ENCODE results near the gene LGALSL. TPM values are rescaled to one million over a fixed set of nuclear protein-coding genes. Genes with fewer than 3 reads are reported as not detected.

LGALSL gene
- 11.3 and 14.9 TPM in 2 replicates for total RNA-seq (2014; rRNA removed; shearing (Covaris generic))

DNA sequence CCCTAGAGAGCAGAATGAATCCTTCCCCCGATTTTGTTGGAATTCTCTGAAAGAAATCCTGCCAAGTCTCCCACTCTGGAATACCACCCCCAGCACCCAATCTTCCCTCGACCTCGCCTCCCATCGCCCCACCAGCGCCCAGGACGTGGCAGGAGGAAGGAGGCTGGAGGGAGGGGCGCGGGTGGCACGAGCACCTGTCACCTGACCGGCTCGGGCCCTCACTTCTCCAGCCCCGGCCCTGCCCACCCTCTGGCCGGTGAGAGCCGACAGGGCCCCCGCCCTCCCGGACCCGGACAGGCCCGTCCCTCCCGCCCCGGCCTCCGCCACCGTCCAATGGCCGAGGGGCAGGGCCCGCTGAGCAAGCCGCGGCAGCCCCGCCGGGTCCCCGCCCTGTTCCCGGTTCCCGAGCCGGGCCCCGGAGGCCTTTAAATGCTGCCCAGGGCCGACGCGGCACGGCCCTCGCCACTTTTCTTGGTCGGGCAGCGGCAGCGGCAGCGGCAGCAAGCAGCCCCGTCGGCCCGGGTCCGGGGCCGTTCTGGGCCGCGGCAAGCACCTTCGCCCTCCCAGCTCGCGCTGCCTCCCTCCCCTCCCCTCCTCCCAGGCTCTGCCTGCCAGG, at the start of gene LGALSL:
TSS of gene LGALSL (plus strand) at position 393 of the 616 bp plus-strand sequence. CDS start 384 bp downstream, outside the sequence.
- Histone ChIP-seq H3K4me3 (peak within 1 kb of the TSS; percentile 91), H3K27me3 (no peaks in the 10 kb centered on the region), H3K27ac (peak within 1 kb of the TSS; percentile 42; the same call in 1 of the 2 replicates), H3K4me1 (peaks cover 6% of the 10 kb centered on the region; the same call in 1 of the 2 replicates), H3K9me3 (replicated peaks) (no peaks in the 10 kb centered on the region), H3K36me3 (peaks cover 4% of the 10 kb centered on the region; the same call in 1 of the 2 replicates)
- peak; percentile 70 to 72 for DNase-seq

DNA sequence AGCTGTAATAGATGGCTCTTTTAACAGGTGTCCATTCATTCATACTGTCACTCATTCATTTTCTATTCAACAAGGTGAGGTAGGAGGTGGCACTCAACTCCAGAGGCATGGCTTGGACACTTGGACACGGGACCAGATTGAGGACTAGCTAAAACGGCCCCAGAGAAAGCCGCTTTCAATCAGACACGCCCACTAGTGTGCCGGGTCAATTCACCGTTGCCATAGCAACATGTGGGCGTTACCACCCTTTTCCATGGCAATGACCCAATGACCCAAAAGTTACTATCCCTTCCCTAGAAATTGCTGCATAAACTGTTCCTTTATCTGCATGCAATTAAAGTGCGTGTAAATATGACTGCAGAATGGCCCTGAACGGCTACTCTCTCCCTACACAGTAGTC, 49.2 kb upstream of the LGALSL start:
- no peaks in the 10 kb centered on the region for H3K27me3 ChIP-seq
- H3K27ac ChIP-seq, result peak overlapping the region; percentile 41
- H3K4me1 ChIP-seq, result peaks cover 47% of the 10 kb centered on the region
- H3K9me3 ChIP-seq (replicated peaks), result no peaks in the 10 kb centered on the region
- no peaks in the 10 kb centered on the region for H3K36me3 ChIP-seq
- no peak for DNase-seq
- peak overlapping the region; percentile 15 for H3K4me3 ChIP-seq

- no peaks in the 10 kb centered on the region for H3K36me3 ChIP-seq
- H3K27me3 ChIP-seq, result no peaks in the 10 kb centered on the region
- DNase-seq, result no peak
- no peak overlapping the region for H3K4me3 ChIP-seq
- H3K27ac ChIP-seq, result no peak overlapping the region
- H3K4me1 ChIP-seq, result peaks cover 39% of the 10 kb centered on the region
- H3K9me3 ChIP-seq (replicated peaks), result no peaks in the 10 kb centered on the region
These were observed 48.2 kb upstream of the LGALSL start for GRCh38 chr2:64405581-64406406.

GRCh38 chr2:64406407-64406774, 47.6 kb upstream of the LGALSL start:
- H3K4me3 ChIP-seq, result no peak overlapping the region
- no peaks in the 10 kb centered on the region for H3K9me3 ChIP-seq (replicated peaks)
- no peak for DNase-seq
- no peaks in the 10 kb centered on the region for H3K36me3 ChIP-seq
- no peaks in the 10 kb centered on the region for H3K27me3 ChIP-seq
- H3K27ac ChIP-seq, result no peak overlapping the region
- peaks cover 33% of the 10 kb centered on the region for H3K4me1 ChIP-seq

GRCh38 chr2:64408031-64408430, 45.9 kb upstream of the LGALSL start:
- Histone ChIP-seq H3K27me3 (no peaks in the 10 kb centered on the region), H3K36me3 (no peaks in the 10 kb centered on the region), H3K4me1 (peaks cover 19% of the 10 kb centered on the region), H3K4me3 (no peak overlapping the region), H3K9me3 (replicated peaks) (no peaks in the 10 kb centered on the region), H3K27ac (no peak overlapping the region)
- DNase-seq, result no peak

DNA sequence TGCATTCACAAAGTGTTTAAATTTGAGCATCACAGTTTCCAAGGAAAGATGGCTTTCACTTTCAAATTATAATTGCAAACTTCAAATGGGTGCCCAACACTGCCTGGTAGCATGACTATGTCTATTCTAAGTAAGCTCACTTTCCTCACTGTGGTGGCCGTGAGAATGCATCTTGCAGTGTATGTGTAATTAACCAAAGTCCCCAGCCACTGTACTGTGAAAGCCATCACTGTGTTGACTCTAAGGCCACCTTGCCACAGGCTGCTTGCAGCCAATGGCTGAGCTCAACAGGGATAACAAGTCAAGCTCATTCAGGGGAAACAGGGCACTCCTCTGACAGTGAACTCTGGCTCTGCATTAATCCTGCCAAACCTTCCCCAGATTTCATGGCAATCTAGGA, 43.3 kb upstream of the LGALSL start:
- Histone ChIP-seq H3K36me3 (no peaks in the 10 kb centered on the region), H3K27me3 (no peaks in the 10 kb centered on the region; the same call in 1 of the 2 replicates), H3K27ac (no peak overlapping the region), H3K4me1 (no peaks in the 10 kb centered on the region), H3K4me3 (no peak overlapping the region), H3K9me3 (replicated peaks) (no peaks in the 10 kb centered on the region)
- DNase-seq, result no peak

DNA sequence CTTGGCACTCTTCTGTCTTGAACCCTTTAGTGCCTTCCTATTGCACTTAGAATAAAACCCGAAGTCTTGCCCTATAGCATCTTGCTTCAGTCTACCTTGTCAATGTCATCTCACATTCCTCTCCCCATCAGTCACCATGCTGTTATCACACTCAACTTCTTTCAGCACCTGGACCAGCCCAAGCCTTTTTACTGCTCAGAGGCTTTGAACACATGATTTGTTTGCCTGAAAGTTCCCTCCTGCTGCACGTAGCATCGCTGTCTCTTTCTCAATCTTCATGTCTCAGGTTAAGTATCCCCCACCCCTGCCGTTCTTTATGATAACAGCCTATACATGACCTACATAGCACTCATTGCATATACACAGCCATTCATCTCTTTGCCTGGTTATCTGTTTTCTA, 41.3 kb upstream of the LGALSL start:
- H3K9me3 ChIP-seq (replicated peaks), result no peaks in the 10 kb centered on the region
- no peaks in the 10 kb centered on the region for H3K36me3 ChIP-seq
- H3K4me3 ChIP-seq, result no peak overlapping the region
- no peak for DNase-seq
- H3K27ac ChIP-seq, result no peak overlapping the region
- no peaks in the 10 kb centered on the region for H3K4me1 ChIP-seq
- peaks cover under 1% of the 10 kb centered on the region; the same call in 1 of the 2 replicates for H3K27me3 ChIP-seq

DNA sequence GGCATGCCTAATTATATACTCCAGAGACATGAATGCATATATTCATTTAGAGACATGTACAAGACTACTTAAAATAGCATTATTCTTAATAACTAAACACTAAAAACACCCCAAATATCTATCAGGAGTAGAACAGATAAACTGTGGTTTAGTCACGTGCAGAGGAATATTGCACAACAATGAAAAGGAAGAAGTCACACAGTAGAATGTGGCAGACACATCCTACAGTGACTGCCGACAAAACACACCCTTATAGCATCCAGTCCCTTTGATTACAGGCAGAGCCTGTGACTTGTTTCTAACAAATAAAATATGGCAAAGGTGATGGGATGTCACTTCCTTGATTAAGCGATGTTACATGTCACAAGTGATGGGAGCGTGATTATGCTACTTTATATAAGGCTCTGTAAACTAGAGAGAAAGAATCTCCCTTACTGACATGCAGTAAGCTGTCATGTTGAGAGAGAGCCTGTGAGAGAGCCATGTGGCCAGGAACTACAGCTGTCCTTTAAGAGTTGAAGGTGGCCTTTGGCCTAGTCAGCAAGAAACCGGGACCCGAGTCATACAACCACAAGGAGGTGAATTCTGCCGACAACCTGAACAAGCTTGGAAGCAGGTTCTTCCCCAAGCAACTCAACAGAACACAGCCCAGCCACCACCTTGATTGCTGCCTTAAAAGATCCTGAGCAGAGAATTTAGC, 39.1 kb upstream of the LGALSL start:
- H3K4me3 ChIP-seq, result no peak overlapping the region
- H3K27ac ChIP-seq, result no peak overlapping the region
- H3K27me3 ChIP-seq, result peaks cover 9% of the 10 kb centered on the region
- DNase-seq, result no peak
- no peaks in the 10 kb centered on the region for H3K9me3 ChIP-seq (replicated peaks)
- no peaks in the 10 kb centered on the region for H3K36me3 ChIP-seq
- H3K4me1 ChIP-seq, result no peaks in the 10 kb centered on the region

GRCh38 chr2:64417624-64418023, 36.3 kb upstream of the LGALSL start:
- Histone ChIP-seq H3K4me1 (no peaks in the 10 kb centered on the region), H3K4me3 (no peak overlapping the region), H3K36me3 (no peaks in the 10 kb centered on the region), H3K9me3 (replicated peaks) (no peaks in the 10 kb centered on the region), H3K27me3 (peaks cover 9% of the 10 kb centered on the region), H3K27ac (no peak overlapping the region)
- no peak for DNase-seq

GRCh38 chr2:64419596-64420165, 34.3 kb upstream of the LGALSL start:
- Histone ChIP-seq H3K4me3 (no peak overlapping the region), H3K27me3 (peaks cover 9% of the 10 kb centered on the region), H3K4me1 (no peaks in the 10 kb centered on the region), H3K36me3 (no peaks in the 10 kb centered on the region), H3K9me3 (replicated peaks) (no peaks in the 10 kb centered on the region), H3K27ac (no peak overlapping the region)
- DNase-seq, result no peak

DNA sequence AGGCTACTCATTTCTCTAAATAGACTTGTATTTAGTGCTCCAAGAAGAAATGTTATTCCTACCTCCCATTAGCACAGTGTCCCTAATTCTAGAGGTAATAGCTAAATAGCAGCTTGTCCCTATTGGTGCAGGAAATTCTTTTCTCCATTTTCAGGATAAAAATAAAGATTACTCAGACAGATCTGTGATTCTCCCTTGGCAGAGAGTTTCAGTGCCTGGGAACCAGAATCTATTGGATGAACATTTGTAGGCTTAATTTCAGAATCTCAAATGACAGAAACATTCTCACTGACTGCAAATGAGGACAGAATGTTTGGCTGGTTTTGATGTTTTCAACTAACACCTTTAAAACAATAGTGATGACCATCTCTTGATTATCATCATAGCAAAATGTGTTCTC, 33.3 kb upstream of the LGALSL start:
- no peaks in the 10 kb centered on the region for H3K9me3 ChIP-seq (replicated peaks)
- no peak overlapping the region for H3K27ac ChIP-seq
- DNase-seq, result no peak
- H3K4me3 ChIP-seq, result no peak overlapping the region
- H3K27me3 ChIP-seq, result peaks cover 9% of the 10 kb centered on the region
- H3K4me1 ChIP-seq, result no peaks in the 10 kb centered on the region; the same call in 1 of the 2 replicates
- no peaks in the 10 kb centered on the region for H3K36me3 ChIP-seq

DNA sequence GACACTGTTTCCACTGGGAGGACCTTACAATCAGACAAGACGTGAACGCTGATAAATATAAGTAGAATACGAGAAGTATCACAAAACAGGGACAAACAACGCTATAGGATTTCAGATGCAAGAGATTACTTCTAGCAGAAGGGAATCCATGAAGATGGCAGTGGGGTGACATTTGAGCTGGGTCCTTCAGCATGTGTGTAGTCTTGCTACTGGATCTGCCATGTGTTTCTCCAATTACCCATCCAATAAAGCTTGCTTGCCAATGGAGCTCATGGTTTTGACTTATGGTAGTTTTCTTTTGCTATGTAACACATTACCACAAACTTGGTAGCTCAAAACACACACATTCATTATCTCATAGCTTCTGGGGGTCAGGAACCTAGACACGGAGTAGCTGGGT, 32.8 kb upstream of the LGALSL start:
- peaks cover 9% of the 10 kb centered on the region for H3K27me3 ChIP-seq
- H3K36me3 ChIP-seq, result no peaks in the 10 kb centered on the region
- peaks cover 3% of the 10 kb centered on the region for H3K4me1 ChIP-seq
- H3K4me3 ChIP-seq, result no peak overlapping the region
- DNase-seq, result no peak
- H3K9me3 ChIP-seq (replicated peaks), result no peaks in the 10 kb centered on the region
- no peak overlapping the region for H3K27ac ChIP-seq

- H3K36me3 ChIP-seq, result no peaks in the 10 kb centered on the region
These were observed 31.5 kb upstream of the LGALSL start for GRCh38 chr2:64422466-64422865.

GRCh38 chr2:64423303-64423702, 30.7 kb upstream of the LGALSL start:
- Histone ChIP-seq H3K27ac (no peak overlapping the region), H3K9me3 (replicated peaks) (no peaks in the 10 kb centered on the region), H3K4me3 (no peak overlapping the region), H3K27me3 (peaks cover 2% of the 10 kb centered on the region; the same call in 1 of the 2 replicates), H3K4me1 (peaks cover 11% of the 10 kb centered on the region), H3K36me3 (no peaks in the 10 kb centered on the region)
- DNase-seq, result no peak

More at GRCh38 chr2:64422466-64422865, 31.5 kb upstream of the LGALSL start:
- no peak overlapping the region for H3K4me3 ChIP-seq
- peaks cover 11% of the 10 kb centered on the region for H3K4me1 ChIP-seq
- no peaks in the 10 kb centered on the region for H3K9me3 ChIP-seq (replicated peaks)
- DNase-seq, result no peak
- no peak overlapping the region for H3K27ac ChIP-seq
- peaks cover 9% of the 10 kb centered on the region for H3K27me3 ChIP-seq
